Esophagus muscularis mucosa (tissue), 3 donors: ENCODE results near the gene ASXL3.

Source experiments
- POLR2A ChIP-seq: fragments of 450-650 bp; IDR thresholded peaks from one replicate; pipeline ENCODE4 v1.6.1; 2017; ENCODE audit warnings: antibody characterized with exemption, moderate library complexity, mild to moderate bottlenecking, low read depth
- TF ChIP-seq, protein P1 (sequence below), 3 experiments: fragments of 200-600 bp in 2 of 3; fragments of 450-650 bp in 1 of 3; sonication (generic) in 2 of 3; IDR thresholded peaks; one replicate each; pipeline ENCODE4 v1.5.1; 2017 to 2019; ENCODE audit warnings: antibody characterized with exemption in 3 of 3, mild to moderate bottlenecking in 2 of 3, moderate library complexity in 1 of 3

DNA sequence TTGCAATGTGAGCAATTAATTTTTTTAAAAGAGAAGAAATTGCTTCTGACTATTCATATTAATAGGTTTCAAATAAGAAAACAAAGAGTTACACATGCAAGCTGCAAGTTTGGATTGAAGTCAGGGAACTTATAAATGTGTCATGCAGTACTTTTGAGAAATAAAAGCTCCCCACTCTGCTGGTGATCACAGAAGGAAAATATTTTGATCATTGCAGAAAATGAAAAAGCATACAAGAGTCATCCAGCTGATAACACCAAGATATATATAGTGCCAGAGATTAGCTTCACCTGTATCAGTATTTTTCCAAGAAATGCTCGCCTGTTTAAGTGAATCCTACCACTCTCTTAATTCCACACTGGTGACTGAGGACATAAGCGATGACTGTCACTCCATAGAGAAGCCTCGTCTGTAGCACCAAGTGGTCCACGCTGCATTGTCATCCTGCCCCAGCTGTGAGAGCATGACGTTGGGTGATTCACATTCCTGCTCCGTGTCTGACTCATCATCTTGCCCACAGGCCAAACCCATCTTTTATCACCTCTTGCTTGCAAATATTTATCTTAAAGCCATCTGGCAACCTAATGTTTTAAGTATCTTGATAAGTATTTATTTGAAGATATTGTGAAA is 178.0 kb downstream of the ASXL3 start:
- TF ChIP-seq, protein P1, sequence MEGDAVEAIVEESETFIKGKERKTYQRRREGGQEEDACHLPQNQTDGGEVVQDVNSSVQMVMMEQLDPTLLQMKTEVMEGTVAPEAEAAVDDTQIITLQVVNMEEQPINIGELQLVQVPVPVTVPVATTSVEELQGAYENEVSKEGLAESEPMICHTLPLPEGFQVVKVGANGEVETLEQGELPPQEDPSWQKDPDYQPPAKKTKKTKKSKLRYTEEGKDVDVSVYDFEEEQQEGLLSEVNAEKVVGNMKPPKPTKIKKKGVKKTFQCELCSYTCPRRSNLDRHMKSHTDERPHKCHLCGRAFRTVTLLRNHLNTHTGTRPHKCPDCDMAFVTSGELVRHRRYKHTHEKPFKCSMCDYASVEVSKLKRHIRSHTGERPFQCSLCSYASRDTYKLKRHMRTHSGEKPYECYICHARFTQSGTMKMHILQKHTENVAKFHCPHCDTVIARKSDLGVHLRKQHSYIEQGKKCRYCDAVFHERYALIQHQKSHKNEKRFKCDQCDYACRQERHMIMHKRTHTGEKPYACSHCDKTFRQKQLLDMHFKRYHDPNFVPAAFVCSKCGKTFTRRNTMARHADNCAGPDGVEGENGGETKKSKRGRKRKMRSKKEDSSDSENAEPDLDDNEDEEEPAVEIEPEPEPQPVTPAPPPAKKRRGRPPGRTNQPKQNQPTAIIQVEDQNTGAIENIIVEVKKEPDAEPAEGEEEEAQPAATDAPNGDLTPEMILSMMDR (IDR thresholded peaks at IDR 0.05): no peak
- no peak for TF ChIP-seq POLR2A
